ENCODE data around the gene FGFR2.

FGFR2 gene

DNA sequence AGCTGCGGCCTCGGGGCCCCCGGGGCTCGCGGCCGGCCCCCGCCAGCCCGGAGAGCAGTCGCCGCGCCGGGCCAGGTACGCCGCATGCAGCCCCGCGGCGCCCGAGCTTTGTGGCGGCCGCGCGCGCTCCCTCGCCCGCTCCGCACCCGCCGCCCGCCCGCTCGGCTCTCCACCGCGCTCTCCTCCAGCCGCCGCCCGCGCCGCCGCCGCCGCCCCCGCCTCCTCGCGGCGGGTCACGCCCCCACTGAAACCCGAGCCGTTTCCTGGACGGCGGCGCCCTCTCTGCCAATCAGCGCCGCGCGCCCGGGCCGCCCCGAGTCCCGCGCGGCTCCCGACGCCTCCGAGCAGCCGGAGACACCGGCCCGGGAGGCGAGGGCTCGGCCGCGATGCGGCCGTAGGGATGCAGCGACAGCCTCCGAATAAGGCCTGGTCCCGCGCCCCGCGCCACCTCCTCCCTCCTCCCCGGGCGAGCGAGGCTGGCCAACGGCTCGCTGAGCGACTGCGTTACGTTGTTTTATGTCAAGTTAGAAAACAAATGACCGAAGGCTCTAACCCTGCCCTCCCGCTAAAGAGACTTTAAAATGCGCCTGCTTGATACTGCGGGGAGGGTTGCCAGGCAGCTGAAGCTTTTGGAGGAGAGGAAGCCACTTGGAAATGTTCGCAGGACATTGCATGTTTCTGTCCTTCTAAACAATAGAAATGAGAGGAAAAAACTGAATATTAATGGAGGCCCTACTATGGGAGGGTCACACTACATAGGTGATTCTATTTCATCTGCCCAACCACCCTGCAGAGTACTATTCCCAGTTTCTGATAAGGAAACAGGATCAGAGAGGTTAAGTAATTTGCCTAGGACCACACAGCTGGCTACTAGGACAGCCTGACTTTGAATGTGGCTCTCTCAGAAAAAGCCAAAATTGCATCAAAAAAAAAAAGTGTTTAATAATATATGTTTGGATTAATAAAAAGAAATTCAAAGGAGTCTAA, at the start of gene FGFR2:
TSS of gene FGFR2 (minus strand) at position 182 of the 987 bp plus-strand sequence. CDS start 4,627 bp downstream, outside the sequence.
- peak; percentile 44 for DNase-seq

DNA sequence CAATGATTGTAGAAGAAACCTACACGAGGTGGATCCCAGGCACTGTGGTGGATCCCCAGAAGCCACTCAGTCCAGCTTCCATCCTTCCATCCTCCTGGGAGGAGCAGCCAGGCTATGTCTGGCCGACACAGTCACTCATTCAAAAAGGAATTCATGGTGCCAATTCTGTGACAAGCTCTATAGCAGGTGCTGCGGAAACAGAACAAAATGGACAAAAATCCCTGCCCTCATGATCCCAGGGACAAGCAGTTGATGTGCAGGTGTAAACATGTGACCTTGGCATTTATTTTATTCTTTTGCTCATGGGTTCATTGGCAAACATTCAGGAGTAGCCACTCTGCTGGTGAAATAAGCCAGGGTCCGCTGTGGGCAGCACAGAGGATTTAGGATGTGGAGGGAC, 49.2 kb upstream of the FGFR2 start:
- no peak for DNase-seq

DNA sequence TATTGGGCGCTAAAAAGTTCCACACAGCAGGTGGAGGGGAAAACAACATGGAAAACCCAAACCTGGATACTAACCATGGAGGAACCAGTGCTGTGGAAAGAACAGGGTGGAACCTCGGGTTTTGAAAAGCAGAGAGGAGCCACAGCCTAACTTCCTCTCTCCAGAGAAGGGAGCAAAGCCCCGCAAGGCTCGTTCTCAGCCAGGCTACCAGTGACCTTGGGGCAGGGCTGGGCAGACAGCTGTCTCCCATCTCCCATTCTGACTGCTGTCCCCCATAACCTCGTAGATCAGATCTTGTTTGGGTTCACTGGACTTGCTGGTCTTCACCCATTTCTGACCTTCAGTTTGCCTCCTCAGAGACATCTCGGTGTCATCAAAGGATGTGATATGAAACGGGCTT, 47.5 kb upstream of the FGFR2 start:
- DNase-seq: no peak

GRCh38 chr10:121644501-121644900, 46.3 kb upstream of the FGFR2 start:
- no peak for DNase-seq

- DNase-seq: no peak
Measured at GRCh38 chr10:121640266-121640665, 42.0 kb upstream of the FGFR2 start.

GRCh38 chr10:121639416-121639815, 41.2 kb upstream of the FGFR2 start:
- no peak for DNase-seq

GRCh38 chr10:121637437-121637836, 39.2 kb upstream of the FGFR2 start:
- DNase-seq: no peak

GRCh38 chr10:121633056-121633455, 34.8 kb upstream of the FGFR2 start:
- DNase-seq: no peak

- no peak for DNase-seq
Measured at GRCh38 chr10:121631365-121632029, 33.3 kb upstream of the FGFR2 start.

DNA sequence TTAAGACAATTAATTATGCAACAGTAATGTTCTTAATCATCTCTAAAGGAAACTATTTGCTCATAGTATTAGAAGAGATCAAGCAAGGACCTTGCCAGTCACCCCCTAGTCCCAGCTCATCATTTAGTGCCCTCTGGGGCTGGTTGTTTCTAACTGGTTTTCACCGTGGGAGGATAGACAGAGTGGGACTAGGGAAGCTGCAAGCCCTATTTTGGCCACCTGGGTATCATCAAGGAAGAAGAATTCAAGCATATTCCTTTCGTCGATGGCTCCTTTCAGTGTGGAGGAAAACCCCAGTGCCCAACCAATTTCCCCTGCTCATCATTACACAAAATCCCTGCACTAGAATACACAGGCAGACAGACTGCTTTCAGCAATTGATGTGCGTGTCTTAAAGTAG, 30.6 kb upstream of the FGFR2 start:
- DNase-seq: no peak

- DNase-seq: no peak
Measured at GRCh38 chr10:121627876-121628581, 29.8 kb upstream of the FGFR2 start.

- DNase-seq: no peak
Measured at GRCh38 chr10:121624836-121625486, 26.7 kb upstream of the FGFR2 start.

- no peak for DNase-seq
Measured at GRCh38 chr10:121618906-121619305, 20.7 kb upstream of the FGFR2 start.

DNA sequence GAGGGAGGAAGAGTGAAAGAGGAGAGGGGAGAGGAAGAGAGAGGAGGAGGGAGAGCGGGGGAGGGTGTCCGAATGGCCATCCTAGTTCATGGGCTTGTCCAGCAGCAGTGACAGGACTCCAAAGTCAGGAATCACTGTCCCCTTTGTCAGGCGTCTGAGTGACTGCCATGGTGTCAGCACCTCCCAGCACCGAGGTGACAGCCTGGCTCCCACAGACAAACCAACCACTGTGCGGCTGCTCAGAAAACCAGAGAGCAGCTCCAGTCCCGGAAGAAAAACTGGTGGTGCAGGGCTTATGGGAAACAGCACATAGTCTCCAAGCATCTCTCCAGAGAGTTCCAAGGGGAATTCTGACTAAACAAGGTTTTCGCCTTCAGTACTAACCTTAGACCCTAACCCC, 18.9 kb upstream of the FGFR2 start:
- no peak for DNase-seq

- no peak for DNase-seq
Measured at GRCh38 chr10:121616291-121616690, 18.0 kb upstream of the FGFR2 start.

DNA sequence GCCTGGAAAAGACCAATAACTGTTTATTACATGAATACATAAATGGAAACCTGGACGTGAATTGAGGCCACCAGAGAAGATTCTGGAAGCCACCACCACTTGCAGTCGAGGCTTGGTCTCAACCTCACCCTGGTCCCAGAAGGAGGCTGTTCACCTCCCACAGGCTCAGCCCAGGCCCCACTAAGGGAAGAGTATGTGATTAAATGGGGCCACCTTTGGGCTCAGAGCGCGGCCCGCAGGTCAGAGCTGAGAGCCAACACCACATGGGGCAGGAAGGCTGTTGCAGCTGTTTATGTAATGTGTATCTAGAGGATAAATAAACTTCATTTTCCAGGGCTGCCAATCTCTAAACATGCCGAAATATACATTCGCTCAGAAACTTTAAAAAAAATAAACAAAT, 17.6 kb upstream of the FGFR2 start:
- DNase-seq: no peak

DNA sequence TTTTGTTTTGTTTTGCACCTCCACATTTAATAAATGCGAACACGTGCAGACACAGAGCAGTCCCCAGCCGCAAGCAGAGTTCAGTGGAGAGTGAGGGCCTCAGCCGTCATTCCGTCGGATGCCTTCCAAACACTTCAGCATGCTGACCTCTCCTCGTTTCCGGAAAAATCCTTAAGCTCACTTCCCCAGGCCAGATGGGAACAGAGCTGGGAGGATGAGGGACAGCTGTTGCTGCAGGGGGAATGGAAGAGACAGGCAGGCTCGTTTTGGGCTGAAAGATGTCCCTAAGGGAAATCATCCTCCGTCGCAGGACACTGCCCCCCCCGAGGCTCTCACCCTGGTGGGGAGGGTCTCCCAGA, 17.2 kb upstream of the FGFR2 start:
- DNase-seq: no peak

DNA sequence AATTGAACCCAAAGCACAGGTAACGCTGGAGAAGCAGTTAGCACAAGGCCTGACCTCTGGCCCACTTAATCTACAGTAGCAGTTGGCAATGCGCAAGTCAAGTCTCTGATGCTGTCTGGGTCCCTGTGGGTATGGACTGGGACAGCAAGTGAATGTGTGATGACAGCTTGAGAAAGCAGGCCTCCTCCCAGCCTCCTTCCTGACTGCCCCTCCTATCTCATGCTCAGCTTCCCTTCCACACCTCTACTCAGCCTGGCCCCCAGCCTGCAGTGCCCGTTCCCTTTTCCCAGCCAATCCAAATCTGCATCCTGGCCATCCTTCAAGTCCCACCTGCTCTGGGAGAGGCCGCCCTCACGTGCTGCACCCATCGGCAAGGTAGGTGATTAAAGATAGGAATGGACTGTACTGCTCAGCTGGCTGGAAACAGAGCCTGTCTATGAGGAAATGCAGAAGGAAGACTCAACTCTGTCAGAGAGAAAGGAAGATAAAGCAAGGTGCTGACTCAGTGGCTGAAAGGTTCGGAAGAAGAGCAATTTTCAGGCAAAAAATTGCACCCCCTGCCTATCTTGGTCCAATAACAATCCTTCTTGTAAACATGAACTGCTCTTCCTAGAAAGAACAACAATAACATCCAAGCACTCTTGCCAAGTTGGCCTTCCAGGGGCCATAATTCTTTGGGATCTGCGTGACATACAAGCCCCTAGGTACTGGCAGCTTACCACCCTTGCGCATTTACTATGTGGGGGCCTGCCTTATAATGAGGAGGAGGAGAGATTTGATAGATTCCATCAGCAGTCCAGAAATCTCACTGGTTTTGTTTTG, 16.6 kb upstream of the FGFR2 start:
- DNase-seq: no peak

DNA sequence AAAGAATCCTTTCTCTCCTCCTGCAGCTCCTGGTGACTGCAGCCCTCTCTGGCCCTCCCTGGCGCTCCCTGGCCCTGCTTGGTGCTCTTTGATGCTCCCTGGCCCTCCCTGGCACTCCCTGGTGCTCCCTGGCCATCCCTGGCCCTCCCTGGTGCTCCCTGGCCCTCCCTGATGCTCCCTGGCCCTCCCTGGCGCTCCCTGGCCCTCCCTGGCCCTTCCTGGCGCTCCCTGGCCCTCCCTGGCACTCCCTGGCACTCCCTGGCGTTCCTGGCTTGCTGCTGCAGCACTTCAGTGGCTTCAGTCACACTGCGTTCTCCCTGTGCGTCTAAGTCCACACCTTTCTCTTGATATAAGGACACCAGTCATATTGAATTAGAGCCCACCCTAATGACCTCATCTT, 15.2 kb upstream of the FGFR2 start:
- DNase-seq: no peak

DNA sequence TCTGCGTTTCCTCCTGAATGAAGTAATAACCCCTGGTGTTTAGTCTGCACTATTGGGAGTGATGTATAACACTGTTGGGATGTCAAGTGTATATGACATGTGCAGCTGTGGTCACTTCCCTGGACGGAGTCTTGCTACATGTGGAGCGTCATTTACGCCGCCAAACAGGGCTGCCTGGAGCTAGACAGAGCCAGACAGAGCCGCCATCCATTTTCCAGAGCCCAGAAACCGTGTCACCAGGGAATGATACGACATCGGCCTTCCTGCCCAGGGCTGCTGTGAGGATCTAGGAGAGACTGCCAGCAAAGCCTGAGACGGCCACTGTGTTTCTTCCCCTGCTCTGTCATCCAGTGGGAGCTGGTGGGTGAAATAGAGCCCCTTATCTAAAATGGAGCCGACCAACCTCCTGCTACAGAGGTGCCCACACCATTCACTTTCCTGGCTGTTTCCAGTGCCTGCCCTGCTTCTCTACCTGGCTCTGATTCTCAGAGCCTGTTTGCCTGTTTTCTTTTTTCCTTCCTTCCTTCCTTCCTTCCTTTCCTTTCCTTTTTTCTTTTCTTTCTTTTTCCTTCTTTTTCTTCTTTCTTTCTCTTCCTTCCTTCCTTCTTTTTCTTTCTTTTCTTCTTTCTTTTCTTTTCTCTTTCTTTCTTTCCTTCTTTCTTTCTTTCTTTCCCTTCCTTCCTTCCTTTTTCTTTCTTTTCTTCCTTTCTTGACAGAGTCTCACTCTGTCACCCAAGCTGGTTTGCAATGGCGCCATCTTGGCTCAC, 13.3 kb upstream of the FGFR2 start:
- no peak for DNase-seq

DNA sequence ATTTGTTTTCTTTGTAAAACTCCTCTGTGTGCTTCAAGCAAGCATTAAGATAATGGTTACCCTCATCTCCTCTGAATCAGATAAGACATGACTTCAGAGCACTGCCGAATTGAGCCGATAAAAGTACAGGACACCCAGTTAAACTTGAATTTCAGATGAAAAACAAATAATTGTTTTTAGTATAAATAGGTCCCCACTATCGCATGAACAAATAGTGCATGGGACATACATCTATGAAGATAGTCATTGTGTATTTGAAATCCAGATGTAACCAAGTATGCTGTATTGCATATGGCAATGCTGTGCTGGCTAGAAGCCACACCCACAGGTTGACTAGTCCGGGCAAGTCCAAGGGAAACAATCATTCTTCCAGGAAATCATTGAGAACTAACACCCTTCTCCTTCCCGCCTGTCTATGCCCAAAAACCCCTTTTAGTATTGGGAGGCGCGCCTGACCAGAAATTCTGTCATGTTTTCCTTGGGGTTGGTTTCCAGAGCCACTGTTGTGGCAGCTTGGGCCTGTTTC, 12.6 kb upstream of the FGFR2 start:
- DNase-seq: no peak
